ENCODE results near the gene CDCP1.
"Not testable (repeated sequence)": the region's sequence is repeated elsewhere in the genome, so short reads cannot be mapped to it uniquely, and the experiment has no call there.

Gene CDCP1

DNA sequence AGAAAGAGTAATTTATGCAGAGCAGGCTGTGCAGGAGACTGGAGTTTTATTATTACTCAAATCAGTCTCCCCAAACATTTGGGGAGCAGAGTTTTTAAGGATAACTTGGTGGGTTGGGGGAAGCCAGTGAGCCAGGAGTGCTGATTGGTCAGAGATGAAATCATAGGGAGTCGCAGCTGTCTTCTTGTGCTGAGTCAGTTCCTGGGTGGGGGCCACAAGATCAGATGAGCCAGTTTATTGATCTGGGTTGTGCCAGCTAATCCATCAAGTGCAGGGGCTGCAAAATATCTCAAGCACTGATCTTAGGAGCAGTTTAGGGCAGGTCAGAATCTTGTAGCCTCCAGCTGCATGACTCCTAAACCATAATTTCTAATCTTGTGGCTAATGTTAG lies 92.4 kb downstream of the CDCP1 start:
- DNase-seq, result not testable (repeated sequence)

DNA sequence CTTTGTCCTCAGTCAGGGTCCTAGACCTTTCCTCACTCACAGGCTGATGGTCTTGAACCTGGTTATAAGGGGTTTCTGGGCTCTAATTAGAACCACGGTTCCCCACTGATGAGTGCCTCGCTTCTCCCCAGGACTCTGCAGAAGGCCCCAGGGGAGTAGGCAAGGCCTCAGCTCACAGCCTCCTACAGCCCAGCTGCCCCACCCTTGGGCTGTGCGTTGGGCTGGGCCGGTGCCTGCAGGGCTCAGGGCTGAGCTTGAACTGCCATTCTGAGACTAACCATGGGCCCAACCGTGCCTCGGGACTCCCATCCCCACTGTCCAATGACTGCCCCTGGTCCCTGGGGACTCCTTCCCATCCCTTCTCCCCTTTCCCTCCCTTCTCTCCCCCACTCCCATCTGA lies 94.5 kb downstream of the CDCP1 start:
- no peak for DNase-seq

DNA sequence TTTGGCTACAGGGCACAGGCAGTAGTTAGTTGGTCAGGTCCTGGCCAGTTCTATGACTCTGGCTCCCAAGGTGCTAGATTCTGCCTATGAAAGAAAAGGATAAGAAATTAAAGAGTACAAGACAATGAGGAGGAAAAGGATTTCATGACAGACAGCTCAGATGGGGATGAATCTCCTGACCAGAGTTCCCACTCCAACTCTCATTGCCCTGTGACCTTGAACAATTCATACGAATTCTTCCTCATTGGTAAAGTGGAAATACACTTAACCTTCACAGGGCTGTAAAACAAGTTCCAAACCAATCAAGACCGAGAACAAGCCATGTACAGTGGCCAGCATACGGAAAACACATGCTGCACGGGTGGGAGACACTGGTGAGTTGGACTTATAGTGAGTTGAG lies 96.4 kb downstream of the CDCP1 start:
- no peak for DNase-seq

DNA sequence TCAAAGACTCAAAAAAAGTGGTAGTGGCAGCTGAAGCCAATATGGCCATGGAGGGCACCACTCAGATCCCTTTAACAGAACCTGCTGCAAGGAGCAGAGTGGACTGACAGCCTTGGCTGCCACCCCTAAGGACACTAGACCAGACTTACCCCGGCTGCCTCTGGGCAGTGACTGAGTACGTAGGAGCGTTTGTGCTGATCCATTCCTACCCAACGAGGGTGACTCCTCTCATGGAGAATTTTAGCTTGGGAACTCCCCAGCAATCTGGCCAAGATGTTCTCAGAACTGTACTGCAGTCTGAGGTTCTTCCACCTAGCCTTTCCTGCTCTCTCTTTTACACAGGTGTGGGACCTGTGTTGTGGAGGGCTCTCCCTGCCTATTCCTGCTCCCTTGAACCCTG lies 97.9 kb downstream of the CDCP1 start:
- DNase-seq, result no peak

DNA sequence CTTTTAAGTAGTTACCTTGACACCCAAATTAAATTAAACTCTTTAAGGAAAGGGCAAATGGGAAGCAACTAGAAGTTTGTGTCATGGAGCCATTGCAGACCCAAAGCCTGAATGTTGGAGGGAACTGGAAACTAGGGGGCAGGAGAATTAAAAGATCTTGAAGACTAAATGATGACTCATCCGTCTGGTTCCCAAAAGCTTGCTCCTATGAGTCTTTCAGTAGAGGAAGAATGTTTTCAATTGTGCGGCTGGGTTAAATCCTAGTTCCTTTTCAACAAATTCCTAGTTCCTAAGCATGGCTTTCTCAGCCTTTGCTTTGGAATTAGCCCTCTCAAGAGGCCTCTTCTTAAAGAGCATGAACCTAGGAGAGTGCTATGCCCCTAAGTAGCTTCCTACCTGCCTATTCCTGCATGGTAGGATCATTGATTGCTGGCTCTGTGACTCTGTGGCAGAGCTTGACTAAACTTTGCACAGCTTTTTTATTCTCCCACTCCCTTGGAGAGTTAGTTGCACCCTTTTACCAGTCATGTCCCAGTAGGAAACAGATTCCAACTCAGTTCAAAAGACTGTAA lies 102.4 kb downstream of the CDCP1 start:
- DNase-seq, result no peak

DNA sequence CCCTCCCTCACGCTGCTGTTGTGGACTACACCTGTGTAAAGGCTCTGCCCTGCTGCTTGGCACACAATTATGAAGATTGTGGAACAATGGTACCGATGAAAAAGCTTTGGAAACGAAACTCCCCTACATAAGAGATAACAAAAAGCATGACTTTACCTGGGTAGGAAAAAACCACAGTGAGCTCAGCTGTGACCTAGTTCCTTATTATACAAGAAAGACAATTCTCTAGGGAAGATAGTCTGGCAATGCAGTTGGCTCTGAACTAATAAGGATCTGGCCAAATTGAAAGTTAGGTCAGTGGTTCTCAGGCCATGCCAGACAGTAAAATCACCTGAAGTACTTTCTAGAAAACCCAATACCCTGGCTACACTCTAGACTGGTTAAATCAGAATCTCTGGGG lies 104.0 kb downstream of the CDCP1 start:
- no peak for DNase-seq

DNA sequence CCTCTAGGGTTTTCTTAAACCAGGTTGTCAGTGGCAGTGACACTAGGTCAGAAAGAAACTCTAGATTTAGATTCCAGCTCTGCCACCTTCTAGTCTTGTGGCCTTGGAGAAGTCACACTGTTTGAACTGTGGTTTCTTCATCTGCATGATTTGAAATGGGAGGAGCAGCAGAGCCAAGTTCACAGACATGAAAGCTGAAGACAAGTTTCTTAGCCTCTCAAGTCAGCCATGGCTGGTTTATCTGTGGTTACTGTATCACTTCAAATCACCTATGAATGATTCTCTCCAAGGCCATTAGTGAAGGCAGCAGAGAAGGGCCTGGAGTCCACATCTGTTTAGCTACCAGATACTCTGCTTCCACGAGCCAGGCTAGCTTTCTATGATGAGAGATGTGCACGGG lies 104.5 kb downstream of the CDCP1 start:
- DNase-seq, result no peak

DNA sequence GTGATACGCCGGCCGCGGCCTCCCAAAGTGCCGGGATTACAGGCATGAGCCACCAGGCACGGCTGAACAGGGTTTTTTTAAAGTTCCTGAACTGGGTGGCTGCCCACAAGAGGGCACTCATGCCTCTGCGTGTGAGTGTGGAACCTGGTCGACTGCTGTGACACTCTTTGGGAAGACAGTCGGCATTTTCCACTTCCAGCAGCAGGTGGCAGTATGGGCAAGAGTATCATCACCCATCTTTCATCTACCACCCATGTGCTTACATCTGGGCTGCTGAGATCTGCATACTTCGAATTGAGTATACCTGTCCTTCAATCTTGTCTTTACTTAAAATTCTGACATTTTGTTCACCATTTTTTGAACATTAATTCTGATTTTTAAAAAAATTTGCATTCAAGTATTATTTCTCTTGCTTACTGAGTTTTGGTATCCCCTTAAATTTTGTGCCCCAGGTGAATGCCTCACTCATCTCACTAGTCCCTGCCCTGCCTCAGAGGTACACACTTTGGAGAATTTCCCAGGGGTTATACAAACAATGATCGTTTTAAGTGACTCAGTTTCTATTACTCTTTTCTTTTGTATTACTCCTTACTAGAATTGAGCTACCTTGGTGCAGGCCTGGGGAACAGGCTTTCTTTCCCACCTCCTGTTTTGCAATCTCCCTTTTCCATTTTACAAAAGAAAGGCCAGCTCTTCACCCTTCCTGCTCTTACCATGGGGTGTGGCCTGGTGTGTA lies 108.3 kb downstream of the CDCP1 start:
- peak; percentile 76 to 94 (median 84) for DNase-seq

DNA sequence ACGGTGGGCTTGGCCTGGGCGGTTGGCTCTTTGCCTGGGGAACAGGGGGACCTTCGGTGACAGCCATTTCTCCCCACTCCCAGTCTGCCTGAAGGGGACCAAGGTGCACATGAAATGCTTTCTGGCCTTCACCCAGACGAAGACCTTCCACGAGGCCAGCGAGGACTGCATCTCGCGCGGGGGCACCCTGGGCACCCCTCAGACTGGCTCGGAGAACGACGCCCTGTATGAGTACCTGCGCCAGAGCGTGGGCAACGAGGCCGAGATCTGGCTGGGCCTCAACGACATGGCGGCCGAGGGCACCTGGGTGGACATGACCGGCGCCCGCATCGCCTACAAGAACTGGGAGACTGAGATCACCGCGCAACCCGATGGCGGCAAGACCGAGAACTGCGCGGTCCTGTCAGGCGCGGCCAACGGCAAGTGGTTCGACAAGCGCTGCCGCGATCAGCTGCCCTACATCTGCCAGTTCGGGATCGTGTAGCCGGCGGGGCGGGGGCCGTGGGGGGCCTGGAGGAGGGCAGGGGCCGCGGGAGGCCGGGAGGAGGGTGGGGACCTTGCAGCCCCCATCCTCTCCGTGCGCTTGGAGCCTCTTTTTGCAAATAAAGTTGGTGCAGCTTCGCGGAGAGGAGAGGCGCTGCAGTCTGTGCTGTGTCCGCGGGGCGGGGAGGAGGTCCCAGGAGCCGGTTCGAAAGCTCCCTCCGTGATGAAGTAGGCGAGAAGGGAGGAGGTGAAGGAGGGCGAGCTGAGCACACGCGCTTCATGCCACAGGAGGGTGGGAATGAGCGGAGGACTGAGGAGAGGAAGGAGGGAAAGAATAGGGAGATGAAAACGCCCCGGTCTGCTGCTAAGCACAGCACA lies 110.5 kb downstream of the CDCP1 start:
- DNase-seq, result no peak

DNA sequence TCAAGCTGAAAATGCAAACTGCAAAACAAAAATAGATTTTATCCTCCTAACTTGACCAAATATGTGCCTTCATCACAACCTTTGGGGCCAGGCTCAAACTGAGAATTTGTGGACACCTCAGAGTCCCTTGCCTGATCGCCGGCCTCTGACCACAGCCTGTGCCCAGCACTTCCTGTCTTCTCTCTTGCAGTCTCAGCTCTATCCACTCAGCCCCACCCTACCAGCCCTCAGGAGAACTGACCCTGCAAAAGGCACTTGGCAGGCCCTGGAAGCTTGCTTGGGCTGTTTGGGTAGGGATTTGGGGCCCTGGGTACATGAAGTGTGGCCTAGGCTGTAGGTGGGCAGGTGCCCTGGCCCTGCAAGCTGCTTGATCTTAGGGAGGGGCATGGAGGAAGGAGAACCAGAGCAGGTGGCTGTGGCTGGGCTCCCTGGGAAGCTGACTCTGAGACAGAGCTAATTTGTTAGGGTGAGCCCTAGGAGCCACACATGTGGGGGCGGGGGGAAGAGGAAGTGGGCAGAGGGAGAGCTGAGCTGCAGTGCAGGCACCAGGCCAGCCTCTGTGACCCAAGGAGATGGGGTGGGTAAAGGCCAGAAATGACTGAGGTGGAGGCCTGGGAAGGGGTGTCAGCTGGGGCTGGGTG lies 111.4 kb downstream of the CDCP1 start:
- peak in 2 of 3 experiments; percentile 21 to 49 for DNase-seq

DNA sequence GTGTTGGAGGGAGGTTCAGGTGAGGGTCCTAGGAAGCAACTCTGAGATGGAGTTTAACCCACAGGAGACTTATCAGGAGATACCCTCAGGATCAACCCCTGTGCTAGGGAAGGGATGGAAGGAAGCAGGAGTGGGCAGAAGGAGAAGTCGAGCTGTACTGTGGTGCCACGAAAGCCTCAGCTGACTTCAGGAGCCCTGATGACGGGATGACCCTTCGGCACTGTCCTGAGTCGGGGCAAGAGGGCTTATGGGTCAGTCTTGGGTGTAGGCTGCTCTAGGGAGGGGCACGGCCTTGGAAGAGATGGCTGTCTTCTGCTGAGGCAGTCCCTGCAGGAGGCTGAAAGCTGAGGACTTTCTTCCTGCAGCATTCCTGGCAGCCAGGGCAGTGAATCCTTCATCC lies 112.4 kb downstream of the CDCP1 start:
- no peak for DNase-seq

Measured in NCI-H1417 (cell line).